ENCODE results near the gene WNT7B. TPM values are rescaled to one million over a fixed set of nuclear protein-coding genes. Genes with fewer than 3 reads are reported as not detected.

WNT7B gene
- total RNA-seq, 1 experiment from 2014 or later = 0.33 TPM

GRCh38 chr22:45948081-45948648, 28.8 kb downstream of the WNT7B start (continued):
- no peak for TF ChIP-seq NR1H2 (CRISPR knock-in tag; IDR thresholded peaks at IDR 0.05)

GRCh38 chr22:45946805-45947600, 30.0 kb downstream of the WNT7B start:
- Mint-ChIP-seq H3K27ac (peak overlapping the region; percentile 41; the same call in 1 of the 2 replicates), H3K36me3 (no peaks in the 10 kb centered on the region), H3K27me3 (ENCODE audit: low read depth) (no peaks in the 10 kb centered on the region), H3K9me3 (no peaks in the 10 kb centered on the region), H3K4me1 (no peaks in the 10 kb centered on the region), H3K4me3 (no peak overlapping the region)
- ATAC-seq (no peak), DNase-seq (ENCODE audit: low spot score) (no peak)
- TF ChIP-seq E2F4 (CRISPR knock-in tag; IDR thresholded peaks at IDR 0.05; ENCODE audit: borderline replicate concordance, low read depth) (no peak), ATF3 (CRISPR knock-in tag; conservative IDR thresholded peaks at IDR 0.05) (no peak), TEAD1 (CRISPR knock-in tag; IDR thresholded peaks at IDR 0.05) (no peak), TEAD4 (CRISPR knock-in tag; IDR thresholded peaks at IDR 0.05) (no peak), ZNF396 (CRISPR knock-in tag; IDR thresholded peaks at IDR 0.05; ENCODE audit: borderline replicate concordance) (no peak), OVOL2 (CRISPR knock-in tag; IDR thresholded peaks at IDR 0.05; ENCODE audit: borderline replicate concordance) (no peak), USF1 (CRISPR knock-in tag; IDR thresholded peaks at IDR 0.05) (no peak), ATF2 (CRISPR knock-in tag; IDR thresholded peaks at IDR 0.05; ENCODE audit: borderline replicate concordance, low read depth) (no peak), ELF4 (CRISPR knock-in tag; IDR thresholded peaks at IDR 0.05; ENCODE audit: low read depth) (no peak), JUN (CRISPR knock-in tag; IDR thresholded peaks at IDR 0.05) (no peak), FOXK1 (CRISPR knock-in tag; IDR thresholded peaks at IDR 0.05) (no peak), CTCF (IDR thresholded peaks at IDR 0.05) (no peak), ZNF425 (CRISPR knock-in tag; conservative IDR thresholded peaks at IDR 0.05) (no peak), ZNF512 (CRISPR knock-in tag; IDR thresholded peaks at IDR 0.05; ENCODE audit: borderline replicate concordance) (no peak), SMAD3 (CRISPR knock-in tag; IDR thresholded peaks at IDR 0.05; ENCODE audit: borderline replicate concordance) (no peak), ZNF532 (CRISPR knock-in tag; IDR thresholded peaks at IDR 0.05; ENCODE audit: borderline replicate concordance) (no peak), ZNF232 (CRISPR knock-in tag; IDR thresholded peaks at IDR 0.05) (no peak)
- POLR2A ChIA-PET = no interaction called here
- CTCF ChIA-PET = interaction anchor here (1.1 to 1.5 kb wide), 3 partner anchors 17 to 83 kb away, joined by 3 to 9 read pairs (median 3); no protein-coding TSS in a partner anchor
